Transverse colon (tissue), 4 donors: ENCODE measurements around the gene MCF2. TPM values are rescaled to one million over a fixed set of nuclear protein-coding genes. Genes with fewer than 3 reads are reported as not detected.

ENCODE experiments used
- DNase-seq: peaks from one replicate; pipeline ENCODE4 v3.0.0-alpha.2; 2019
- H3K27ac ChIP-seq, 4 donors: fragments of 200-600 bp; sonication (generic); 2 replicates each; pipeline ENCODE4 v1.5.1; 2016 to 2018; ENCODE audit warnings: inconsistent platforms in 4 of 4
- H3K27me3 ChIP-seq: fragments of 200-600 bp; sonication (generic); 2 replicates; pipeline ENCODE4 v1.5.1; 2017; ENCODE audit warnings: inconsistent platforms
- H3K36me3 ChIP-seq, 4 donors: fragments of 200-600 bp; sonication (generic); 2 replicates each; pipeline ENCODE4 v1.5.1; 2017 to 2019; ENCODE audit warnings: inconsistent platforms in 4 of 4
- H3K4me1 ChIP-seq, 4 donors: fragments of 200-600 bp; sonication (generic); 2 replicates each; pipeline ENCODE4 v1.5.1; 2017 to 2020; ENCODE audit warnings: inconsistent platforms in 4 of 4
- H3K4me3 ChIP-seq, 4 donors: fragments of 200-600 bp; sonication (generic); 1 replicate in 1 of 4; 2 replicates in 3 of 4; pipeline versions ENCODE4 v1.5.1 to v1.6.1; 2017 to 2019; ENCODE audit warnings: inconsistent platforms in 4 of 4
- H3K9me3 ChIP-seq, 2 donors: fragments of 200-600 bp; sonication (generic); 2 replicates each; pipeline ENCODE4 v1.5.1; 2017 to 2019; ENCODE audit warnings: inconsistent platforms in 2 of 2
- CTCF ChIP-seq, 5 experiments: fragments of 200-600 bp in 3 of 5; fragments of 450-650 bp in 2 of 5; sonication (generic) in 3 of 5; IDR thresholded peaks; 1 replicate in 2 of 5; 2 replicates in 3 of 5; pipeline ENCODE4 v1.5.1; 2016 to 2017; ENCODE audit warnings: antibody characterized with exemption in 5 of 5, inconsistent platforms in 3 of 5, mild to moderate bottlenecking in 2 of 5, moderate library complexity in 1 of 5
- EP300 ChIP-seq: sonication (generic); formaldehyde crosslinking; IDR thresholded peaks from one replicate; pipeline ENCODE4 v1.6.1; 2017; ENCODE audit warnings: antibody characterized with exemption, low read depth
- POLR2A ChIP-seq: fragments of 450-650 bp; IDR thresholded peaks from one replicate; pipeline ENCODE4 v1.6.1; 2016; ENCODE audit warnings: antibody characterized with exemption, mild to moderate bottlenecking, moderate library complexity
- POLR2AphosphoS5 ChIP-seq, 3 donors: sonication (generic); formaldehyde crosslinking; IDR thresholded peaks; one replicate each; pipeline ENCODE4 v1.6.1; 2016; ENCODE audit warnings: antibody characterized with exemption in 3 of 3
- WGBS, 2 donors: methylation state at CpG; one replicate each; pipeline ENCODE4 v1.1.5; 2018; ENCODE audit warnings: low coverage in 1 of 2; 5-methylcytosine and 5-hydroxymethylcytosine counted together
- in situ Hi-C, 4 donors: fragments of 200-750 bp; cut with MboI; loops; one replicate each; pipeline versions ENCODE4 v1.15.0 to v1.15.1; 2017; ENCODE audit warnings: low sequenced_read_pairs in 3 of 4, low pct_ligation_motif_present in 1 of 4, low pct_unique_long_range_greater_than_20kb in 1 of 4
- intact Hi-C: fragments of 100-400 bp; cut with DNase I; formaldehyde crosslinking; loops from one replicate; pipeline ENCODE4 v1.15.1; 2023; ENCODE audit warnings: low total_unique reads
- total RNA-seq, 4 donors: library from RNA; depleted of rRNA; stranded (reverse); fragments of >200 nt; gene quantifications; one replicate each; pipeline ENCODE4 v1.1.0, GENCODE V29; 2016

Gene MCF2
- not detected for total RNA-seq

GRCh38 chrX:139708067-139708466 lies at the start of gene MCF2:
Gene MCF2, minus strand, starts transcription at chrX:139708167. Its CDS starts 56,423 bp downstream, at chrX:139651744.
- Histone ChIP-seq H3K36me3 (no peaks in the 10 kb centered on the region), H3K27me3 (no peaks in the 10 kb centered on the region), H3K4me3 (no peak within 1 kb of the TSS), H3K27ac (no peak within 1 kb of the TSS), H3K9me3 (no peaks in the 10 kb centered on the region), H3K4me1 (no peaks in the 10 kb centered on the region)
- DNase-seq, result no peak
- TF ChIP-seq EP300, result no peak
- no peak for TF ChIP-seq POLR2AphosphoS5 (IDR thresholded peaks at IDR 0.05)
- TF ChIP-seq CTCF (IDR thresholded peaks at IDR 0.05), result no peak
- no peak for TF ChIP-seq POLR2A
- in situ Hi-C loops (no loop called here), intact Hi-C loops (no loop called here)
- WGBS, 2 donors, result 82% methylated on average over 4 of the region's 4 CpGs; no CpG with 5 or more reads in 1 of the 2 donors

- Histone ChIP-seq H3K27ac (no peak overlapping the region), H3K27me3 (no peaks in the 10 kb centered on the region), H3K4me1 (no peaks in the 10 kb centered on the region), H3K4me3 (no peak overlapping the region), H3K36me3 (no peaks in the 10 kb centered on the region), H3K9me3 (no peaks in the 10 kb centered on the region)
- TF ChIP-seq POLR2A (no peak), CTCF (IDR thresholded peaks at IDR 0.05) (no peak), EP300 (no peak), POLR2AphosphoS5 (IDR thresholded peaks at IDR 0.05) (no peak)
- intact Hi-C loops, result no loop called here
- 77 to 100% methylated on average over 1 to 3 of the region's 3 CpGs for WGBS, 2 donors
- in situ Hi-C loops, result no loop called here
- DNase-seq, result no peak
These were observed 43.1 kb upstream of the MCF2 start for GRCh38 chrX:139751053-139751452.

- in situ Hi-C loops (no loop called here), intact Hi-C loops (no loop called here)
- H3K4me1 ChIP-seq, result no peaks in the 10 kb centered on the region
- H3K9me3 ChIP-seq, result no peaks in the 10 kb centered on the region
- H3K27me3 ChIP-seq, result no peaks in the 10 kb centered on the region
- no peak overlapping the region for H3K4me3 ChIP-seq
- no peak for DNase-seq
- no peak overlapping the region for H3K27ac ChIP-seq
- H3K36me3 ChIP-seq, result no peaks in the 10 kb centered on the region
- no peak for TF ChIP-seq POLR2AphosphoS5 (IDR thresholded peaks at IDR 0.05)
- no peak for TF ChIP-seq CTCF (IDR thresholded peaks at IDR 0.05)
- TF ChIP-seq EP300, result no peak
- no peak for TF ChIP-seq POLR2A
These were observed 42.4 kb upstream of the MCF2 start for GRCh38 chrX:139750390-139750789.

GRCh38 chrX:139739138-139739537 lies 31.2 kb upstream of the MCF2 start:
- Histone ChIP-seq H3K36me3 (no peaks in the 10 kb centered on the region), H3K4me1 (no peaks in the 10 kb centered on the region), H3K27ac (no peak overlapping the region), H3K27me3 (no peaks in the 10 kb centered on the region), H3K9me3 (no peaks in the 10 kb centered on the region), H3K4me3 (no peak overlapping the region)
- TF ChIP-seq POLR2A (no peak), CTCF (IDR thresholded peaks at IDR 0.05) (no peak), POLR2AphosphoS5 (IDR thresholded peaks at IDR 0.05) (no peak), EP300 (no peak)
- 55 to 73% methylated on average over 2 of the region's 2 CpGs for WGBS, 2 donors
- in situ Hi-C loops, result no loop called here
- no peak for DNase-seq
- intact Hi-C loops, result no loop called here
